H1 (cell line): ENCODE data around the gene AWAT2. TPM values are rescaled to one million over a fixed set of nuclear protein-coding genes. Genes with fewer than 3 reads are reported as not detected.

ENCODE experiments used
- CTCF ChIA-PET: fragments of 300-600 bp; sonication (Branson Sonifier 250); formaldehyde crosslinking; loops from one replicate; lab custom pipeline; 2021; ENCODE audit not compliant: partially characterized antibody; lab: Charles Lee
- POLR2A ChIA-PET: fragments of 300-600 bp; sonication (Branson Sonifier 250); formaldehyde crosslinking; loops from one replicate; lab custom pipeline; 2021; ENCODE audit warnings: inconsistent platforms; ENCODE audit not compliant: partially characterized antibody; lab: Charles Lee
- DNase-seq, 2 experiments: peaks; one replicate each; pipeline versions ENCODE4 v3.0.0 to v3.0.0-alpha.2; 2010 to 2022; ENCODE audit warnings: low spot score in 2 of 2, low read depth in 1 of 2, mixed read lengths in 1 of 2
- FAIRE-seq: peaks from 2 replicates; lab custom pipeline; 2011; peaks lifted over from hg19 to GRCh38; lab: Jason Lieb, UNC
- H2AFZ ChIP-seq: 2 replicates; pipeline ENCODE4 v1.8.1; 2012; ENCODE audit warnings: low read length, inconsistent platforms
- H2AK5ac ChIP-seq: 2 replicates; pipeline ENCODE4 v1.6.1; 2013; ENCODE audit warnings: low read depth, low read length
- H2BK120ac ChIP-seq: replicated peaks from 2 replicates; pipeline ENCODE3; 2013; ENCODE audit warnings: low read depth, low read length, inconsistent platforms
- H2BK12ac ChIP-seq: 2 replicates; pipeline ENCODE4 v1.6.1; 2013; ENCODE audit warnings: low read depth, low read length
- H2BK15ac ChIP-seq: 2 replicates; pipeline ENCODE4 v1.6.1; 2013; ENCODE audit warnings: low read length
- H2BK20ac ChIP-seq: 2 replicates; pipeline ENCODE4 v1.6.1; 2013; ENCODE audit warnings: low read length
- H2BK5ac ChIP-seq: 2 replicates; pipeline ENCODE4 v1.6.1; 2013; ENCODE audit warnings: low read depth, low read length
- H3K14ac ChIP-seq: 2 replicates; pipeline ENCODE4 v1.6.1; 2013; ENCODE audit warnings: inconsistent platforms; ENCODE audit not compliant: insufficient read length
- H3K18ac ChIP-seq: 2 replicates; pipeline ENCODE4 v1.6.1; 2013; ENCODE audit warnings: low read length; ENCODE audit errors: extremely low read depth
- H3K23ac ChIP-seq: 2 replicates; pipeline ENCODE4 v1.6.1; 2013; ENCODE audit warnings: inconsistent platforms; ENCODE audit not compliant: insufficient read length
- H3K23me2 ChIP-seq: 2 replicates; pipeline ENCODE4 v1.6.1; 2013; ENCODE audit warnings: low read depth, low read length
- H3K27ac ChIP-seq: 2 replicates; pipeline ENCODE4 v1.6.1; 2011; ENCODE audit warnings: low read depth, low read length, inconsistent platforms
- H3K27me3 ChIP-seq, 4 experiments: replicated peaks in 1 of 4; 1 replicate in 1 of 4; 2 replicates in 3 of 4; pipeline versions ENCODE4 v1.6.1 to v1.8.1; 2011 to 2013; ENCODE audit warnings: low read length in 3 of 4, mild to moderate bottlenecking in 3 of 4, inconsistent platforms in 2 of 4, mixed read lengths in 2 of 4, moderate library complexity in 1 of 4; ENCODE audit not compliant: control insufficient read depth in 3 of 4, insufficient read depth in 3 of 4; ENCODE audit errors: extremely low read depth in 1 of 4
- H3K36me3 ChIP-seq, 4 experiments: 2 replicates each; pipeline versions ENCODE4 v1.6.1 to v1.8.1; 2011 to 2013; ENCODE audit warnings: mild to moderate bottlenecking in 4 of 4, low read length in 3 of 4, moderate library complexity in 2 of 4, control low read depth in 1 of 4, inconsistent platforms in 1 of 4; ENCODE audit not compliant: insufficient read depth in 4 of 4, control insufficient read depth in 2 of 4
- H3K4ac ChIP-seq: replicated peaks from 2 replicates; pipeline ENCODE3; 2013; ENCODE audit warnings: low read length, low read depth, mixed read lengths, inconsistent platforms; ENCODE audit not compliant: insufficient read length
- H3K4me1 ChIP-seq, 4 experiments: replicated peaks in 1 of 4; 1 replicate in 1 of 4; 2 replicates in 3 of 4; pipeline versions ENCODE4 v1.6.1 to v1.8.1; 2011 to 2013; ENCODE audit warnings: low read length in 3 of 4, inconsistent platforms in 2 of 4, mixed read lengths in 1 of 4; ENCODE audit not compliant: insufficient read depth in 4 of 4, control insufficient read depth in 3 of 4
- H3K4me2 ChIP-seq, 2 experiments: 2 replicates each; pipeline versions ENCODE4 v1.6.1 to v1.8.1; 2011 to 2013; ENCODE audit warnings: low read depth in 2 of 2, low read length in 2 of 2, control low read depth in 1 of 2, inconsistent platforms in 1 of 2, mild to moderate bottlenecking in 1 of 2; ENCODE audit not compliant: insufficient read depth in 1 of 2
- H3K4me3 ChIP-seq, 4 experiments: fragments of 200-600, 300-600 bp in 1 of 4; sonication (generic), shearing (Covaris generic), sonication (Bioruptor Twin) in 1 of 4; 2 replicates each; pipeline versions ENCODE4 v1.5.1 to v1.8.1; 2011 to 2016; ENCODE audit warnings: low read length in 4 of 4, low read depth in 3 of 4, control low read depth in 2 of 4, inconsistent platforms in 2 of 4, mild to moderate bottlenecking in 2 of 4, mixed read lengths in 1 of 4, moderate library complexity in 1 of 4; ENCODE audit not compliant: insufficient read depth in 2 of 4; ENCODE audit errors: extremely low read depth in 1 of 4
- H3K56ac ChIP-seq: replicated peaks from 2 replicates; pipeline ENCODE3; 2013; ENCODE audit warnings: low read depth, mild to moderate bottlenecking, mixed read lengths, low read length, inconsistent platforms; ENCODE audit not compliant: insufficient read length
- H3K79me1 ChIP-seq: 2 replicates; pipeline ENCODE4 v1.6.1; 2013; ENCODE audit warnings: low read depth, low read length, control low read depth
- H3K79me2 ChIP-seq, 2 experiments: 2 replicates each; pipeline versions ENCODE4 v1.6.1 to v1.8.1; 2012 to 2013; ENCODE audit warnings: low read length in 2 of 2, mild to moderate bottlenecking in 2 of 2, inconsistent platforms in 1 of 2; ENCODE audit not compliant: insufficient read depth in 2 of 2, control insufficient read depth in 1 of 2
- H3K9ac ChIP-seq, 4 experiments: replicated peaks in 1 of 4; 1 replicate in 1 of 4; 2 replicates in 3 of 4; pipeline versions ENCODE4 v1.6.1 to v1.8.1; 2011 to 2013; ENCODE audit warnings: low read depth in 3 of 4, low read length in 3 of 4, control low read depth in 2 of 4, mild to moderate bottlenecking in 2 of 4, moderate library complexity in 2 of 4, inconsistent platforms in 1 of 4; ENCODE audit errors: extremely low read depth in 1 of 4
- H3K9me3 ChIP-seq, 2 experiments: 2 replicates each; pipeline versions ENCODE4 v1.6.1 to v1.8.1; 2012 to 2013; ENCODE audit warnings: mild to moderate bottlenecking in 2 of 2, moderate library complexity in 2 of 2, control low read depth in 1 of 2, inconsistent platforms in 1 of 2, low read depth in 1 of 2, low read length in 1 of 2, mixed read lengths in 1 of 2; ENCODE audit not compliant: insufficient read depth in 2 of 2
- H4K20me1 ChIP-seq, 2 experiments: replicated peaks in 1 of 2; 2 replicates each; pipeline versions ENCODE3 to v1.8.1; 2011 to 2013; ENCODE audit warnings: inconsistent platforms in 2 of 2, low read length in 2 of 2, mild to moderate bottlenecking in 1 of 2; ENCODE audit not compliant: insufficient read depth in 2 of 2, control insufficient read depth in 1 of 2
- H4K5ac ChIP-seq: 2 replicates; pipeline ENCODE4 v1.6.1; 2013; ENCODE audit warnings: low read length, low read depth, mixed read lengths, inconsistent platforms; ENCODE audit not compliant: insufficient read length
- H4K8ac ChIP-seq: 2 replicates; pipeline ENCODE4 v1.8.0; 2013; ENCODE audit warnings: mild to moderate bottlenecking, moderate library complexity, low read length, inconsistent platforms; ENCODE audit not compliant: insufficient read depth; ENCODE audit errors: extremely low read depth
- H4K91ac ChIP-seq: replicated peaks from 2 replicates; pipeline ENCODE3; 2013; ENCODE audit warnings: low read length, mixed read lengths, inconsistent platforms; ENCODE audit not compliant: insufficient read length
- KDM4A ChIP-seq: IDR thresholded peaks from one replicate; pipeline ENCODE4 v1.7.1; 2012; ENCODE audit warnings: low read depth, mild to moderate bottlenecking, moderate library complexity, low read length, inconsistent platforms; ENCODE audit not compliant: severe bottlenecking
- PHF8 ChIP-seq: fragments of 200-600 bp; sonication (generic); conservative IDR thresholded peaks from 2 replicates; pipeline ENCODE4 v1.7.1; 2012; ENCODE audit warnings: low read depth, mild to moderate bottlenecking, inconsistent platforms, low read length, moderate library complexity
- SIRT6 ChIP-seq: IDR thresholded peaks from one replicate; pipeline ENCODE4 v1.7.1; 2012; ENCODE audit warnings: low read length, inconsistent platforms
- SP2 ChIP-seq: IDR thresholded peaks from 2 replicates; pipeline ENCODE4 v1.6.1; 2012; ENCODE audit warnings: mild to moderate bottlenecking, low read length, inconsistent platforms
- TAF7 ChIP-seq: optimal IDR thresholded peaks from 2 replicates; pipeline ENCODE3; 2011; ENCODE audit warnings: low read depth, mild to moderate bottlenecking, inconsistent platforms, low read length, moderate library complexity, borderline replicate concordance
- TCF12 ChIP-seq: IDR thresholded peaks from 2 replicates; pipeline ENCODE4 v1.6.1; 2011; ENCODE audit warnings: low read depth, mild to moderate bottlenecking, low read length
- WGBS, 2 experiments: shearing (Covaris generic) in 1 of 2; methylation state at CpG; one replicate each; pipeline versions ENCODE4 v1.1.6 to v1.1.7; 2013 to 2015; ENCODE audit warnings: low lambda C conversion rate in 2 of 2, mixed read lengths in 2 of 2, inconsistent platforms in 1 of 2, low coverage in 1 of 2, missing lambda C conversion rate in 1 of 2; ENCODE audit not compliant: insufficient replicate concordance in 2 of 2, insufficient coverage in 1 of 2, insufficient read length in 1 of 2; ENCODE audit errors: extremely low coverage in 1 of 2, missing lambda C conversion rate in 1 of 2; 5-methylcytosine and 5-hydroxymethylcytosine counted together
- polyA plus RNA-seq, 7 experiments: library from polyadenylated mRNA; depleted of rRNA in 3 of 7; stranded (reverse) in 5 of 7; unstranded in 2 of 7; fragments of >200 nt in 5 of 7; fragments of 200-250 nt in 2 of 7; gene quantifications; 1 replicate in 5 of 7; 2 replicates in 1 of 7; 4 replicates in 1 of 7; pipeline versions ENCODE4 v1.2.1 to v1.2.3, GENCODE V29; 2011 to 2013; ENCODE audit warnings: missing spikeins in 2 of 7, mixed read lengths in 2 of 7
- total RNA-seq: library from RNA; stranded (reverse); fragmentation: NEBNext Ultra II Directional; extraction: Animal tissue kit (Norgen Biotek cat#: 25700); gene quantifications from 2 replicates; pipeline ENCODE4 v1.2.1, GENCODE V29; 2021

Gene AWAT2
- total and polyA plus RNA-seq, 2 of the 8 experiments (the other 6 are each of a cell fraction or from before 2014, with no cell fraction given): not detected

- ChIA-PET POLR2A (no interaction called here), CTCF (no interaction called here)
- Histone ChIP-seq H3K56ac (no peak overlapping the region), H4K8ac (no peak overlapping the region), H2BK15ac (no peak overlapping the region), H3K9ac (no peak overlapping the region), H2AFZ (no peak overlapping the region), H3K18ac (no peak overlapping the region), H4K20me1 (no peaks in the 10 kb centered on the region), H3K79me1 (no peaks in the 10 kb centered on the region), H4K91ac (no peak overlapping the region), H3K4me1 (no peaks in the 10 kb centered on the region), H3K36me3 (no peaks in the 10 kb centered on the region), H2BK5ac (no peak overlapping the region), H3K4ac (no peak overlapping the region), H3K4me3 (no peak overlapping the region), H2AK5ac (no peak overlapping the region), H4K5ac (no peak overlapping the region), H3K14ac (no peak overlapping the region), H3K9me3 (no peaks in the 10 kb centered on the region), H3K23me2 (no peaks in the 10 kb centered on the region), H2BK20ac (no peak overlapping the region), H2BK120ac (no peak overlapping the region), H3K79me2 (no peaks in the 10 kb centered on the region), H3K4me2 (no peak overlapping the region), H2BK12ac (no peak overlapping the region), H3K27ac (no peak overlapping the region), H3K23ac (no peak overlapping the region), H3K27me3 (no peaks in the 10 kb centered on the region)
- no peak for TF ChIP-seq SP2
- no peak for TF ChIP-seq KDM4A
- no peak for TF ChIP-seq SIRT6
- TF ChIP-seq PHF8: no peak
- no peak for TF ChIP-seq TCF12
- TF ChIP-seq TAF7: no peak
- DNase-seq (no peak), FAIRE-seq (no peak)
- 94% methylated on average over 2 of the region's 4 CpGs; no CpG with 5 or more reads in 1 of the 2 experiments for WGBS, 2 experiments
These were observed 27.1 kb downstream of the AWAT2 start for GRCh38 chrX:70022616-70023015.
